Measurements from ENCODE around the gene ZNF474.

The ZNF474 gene

DNA sequence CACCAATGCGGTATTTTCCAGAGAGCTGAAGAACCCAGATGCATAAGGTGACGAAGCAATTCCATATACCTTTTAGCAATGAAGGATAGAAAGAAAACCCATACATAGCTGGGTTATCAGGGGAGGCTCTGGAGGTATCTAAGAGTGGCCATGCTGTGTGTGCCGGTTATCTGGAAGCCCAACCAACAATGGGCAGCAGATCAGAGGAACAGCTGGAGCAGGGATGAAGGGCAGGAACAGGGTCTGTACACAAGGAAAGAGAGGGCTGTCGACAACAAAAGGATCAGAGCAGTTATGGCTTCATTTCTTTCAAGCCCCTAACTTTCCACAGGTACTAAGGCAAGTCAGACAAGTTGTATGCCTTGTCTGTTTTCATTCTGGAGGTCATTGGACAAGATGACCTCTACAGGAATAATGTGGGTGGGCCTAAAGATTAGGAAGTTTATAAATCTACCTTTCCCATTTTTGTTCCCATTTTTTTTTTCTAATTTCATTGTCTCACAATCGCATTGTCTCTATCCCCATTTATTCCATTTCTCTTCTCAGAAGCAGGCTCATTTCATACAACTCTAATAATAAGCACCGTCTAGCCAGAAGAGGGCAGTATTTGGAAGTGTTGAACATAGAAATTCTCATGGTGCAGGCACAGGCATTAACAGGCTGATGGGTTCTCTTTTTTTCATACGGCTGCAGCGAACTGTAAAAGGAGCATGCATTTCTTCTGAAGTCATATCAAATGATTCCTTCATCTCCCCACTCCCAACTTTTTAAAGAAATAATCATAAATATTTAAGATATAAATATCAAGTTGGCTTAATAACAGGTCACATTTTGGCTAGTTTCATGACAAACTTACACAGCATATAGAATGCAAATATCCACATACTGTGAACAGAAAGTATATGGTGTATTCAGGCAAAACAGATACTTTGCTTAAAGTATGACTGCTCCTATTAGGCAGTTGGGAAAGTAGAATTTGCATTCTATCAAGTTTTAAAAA, 63.5 kb downstream of the ZNF474 start:
- no peak for TF ChIP-seq Cebpa-rat (IDR thresholded peaks at IDR 0.05)
- Histone ChIP-seq H4K20me1 (no peaks in the 10 kb centered on the region), H3K4me1 (no peaks in the 10 kb centered on the region), H3K4me2 (no peak overlapping the region), H3K27me3 (no peaks in the 10 kb centered on the region), H3K36me3 (no peaks in the 10 kb centered on the region), H3K4me3 (no peak overlapping the region), H3K27ac (no peak overlapping the region), H3K9ac (no peak overlapping the region), H3K9me3 (no peaks in the 10 kb centered on the region)

- no peaks in the 10 kb centered on the region for H3K27me3 ChIP-seq
- no peaks in the 10 kb centered on the region for H4K20me1 ChIP-seq
- TF ChIP-seq Cebpa-rat (IDR thresholded peaks at IDR 0.05), result no peak
- no peak overlapping the region for H3K4me3 ChIP-seq
- H3K9ac ChIP-seq, result no peak overlapping the region
- no peaks in the 10 kb centered on the region for H3K4me1 ChIP-seq
- no peaks in the 10 kb centered on the region for H3K36me3 ChIP-seq
- no peaks in the 10 kb centered on the region for H3K9me3 ChIP-seq
- H3K27ac ChIP-seq, result no peak overlapping the region
- H3K4me2 ChIP-seq, result no peak overlapping the region
These were observed 66.6 kb downstream of the ZNF474 start for GRCh38 chr5:122195802-122196394.

DNA sequence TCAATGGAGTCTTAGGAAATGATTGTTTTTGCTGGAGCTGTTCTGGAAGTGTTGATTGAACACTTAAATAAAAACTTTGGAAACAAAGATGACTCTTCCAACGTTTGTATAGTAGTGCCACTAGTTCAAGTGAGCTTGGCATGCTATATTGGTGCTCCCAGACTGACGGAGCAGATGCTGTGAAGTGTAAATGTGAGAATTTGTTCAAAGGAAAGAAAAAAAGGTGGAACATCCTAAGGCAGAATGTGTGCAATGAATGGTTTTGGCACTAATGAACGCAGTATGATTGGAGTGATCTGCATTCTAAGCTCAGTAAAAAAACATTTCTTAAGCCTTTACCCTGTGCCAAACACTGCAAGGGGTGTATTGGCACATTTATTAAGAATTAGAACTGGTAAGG, 69.8 kb downstream of the ZNF474 start:
- H3K36me3 ChIP-seq, result no peaks in the 10 kb centered on the region
- no peaks in the 10 kb centered on the region for H3K4me1 ChIP-seq
- no peak overlapping the region for H3K4me2 ChIP-seq
- H3K27me3 ChIP-seq, result no peaks in the 10 kb centered on the region
- TF ChIP-seq Cebpa-rat (IDR thresholded peaks at IDR 0.05), result no peak
- no peaks in the 10 kb centered on the region for H3K9me3 ChIP-seq
- H3K9ac ChIP-seq, result no peak overlapping the region
- no peaks in the 10 kb centered on the region for H4K20me1 ChIP-seq
- H3K4me3 ChIP-seq, result no peak overlapping the region
- H3K27ac ChIP-seq, result no peak overlapping the region

DNA sequence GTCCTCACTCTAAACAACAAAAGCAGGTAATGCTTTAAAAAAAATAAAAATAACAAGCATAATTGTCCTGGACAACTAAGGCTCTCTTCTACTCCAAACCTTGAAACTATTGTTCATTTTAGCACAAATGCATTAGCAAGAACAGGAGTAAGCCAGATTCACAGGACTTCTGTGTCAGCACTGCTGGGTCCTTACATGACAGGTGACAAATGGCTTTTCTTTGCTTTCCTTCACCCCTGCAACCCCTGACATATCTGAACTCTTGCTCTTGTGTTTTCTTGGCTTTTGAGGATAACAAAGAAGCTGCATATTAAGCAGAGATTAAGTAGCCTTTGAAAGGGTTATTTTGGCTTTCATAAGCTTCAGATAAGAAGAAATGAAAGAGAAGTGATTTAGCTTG, 71.1 kb downstream of the ZNF474 start:
- Histone ChIP-seq H3K9me3 (no peaks in the 10 kb centered on the region), H3K36me3 (no peaks in the 10 kb centered on the region), H4K20me1 (no peaks in the 10 kb centered on the region), H3K27ac (no peak overlapping the region), H3K4me1 (no peaks in the 10 kb centered on the region), H3K4me2 (no peak overlapping the region), H3K4me3 (no peak overlapping the region), H3K27me3 (no peaks in the 10 kb centered on the region), H3K9ac (no peak overlapping the region)
- no peak for TF ChIP-seq Cebpa-rat (IDR thresholded peaks at IDR 0.05)

- Histone ChIP-seq H3K4me1 (no peaks in the 10 kb centered on the region), H3K27ac (no peak overlapping the region), H3K9me3 (no peaks in the 10 kb centered on the region), H3K4me2 (no peak overlapping the region), H4K20me1 (no peaks in the 10 kb centered on the region), H3K27me3 (no peaks in the 10 kb centered on the region), H3K36me3 (no peaks in the 10 kb centered on the region), H3K4me3 (no peak overlapping the region), H3K9ac (no peak overlapping the region)
- no peak for TF ChIP-seq Cebpa-rat (IDR thresholded peaks at IDR 0.05)
These were observed 71.5 kb downstream of the ZNF474 start for GRCh38 chr5:122200865-122201264.

- Histone ChIP-seq H3K4me1 (no peaks in the 10 kb centered on the region), H3K4me3 (no peak overlapping the region), H3K9me3 (no peaks in the 10 kb centered on the region), H4K20me1 (no peaks in the 10 kb centered on the region), H3K27me3 (no peaks in the 10 kb centered on the region), H3K4me2 (no peak overlapping the region), H3K27ac (no peak overlapping the region), H3K9ac (no peak overlapping the region), H3K36me3 (no peaks in the 10 kb centered on the region)
- TF ChIP-seq Cebpa-rat (IDR thresholded peaks at IDR 0.05), result no peak
These were observed 72.0 kb downstream of the ZNF474 start for GRCh38 chr5:122201365-122201764.

DNA sequence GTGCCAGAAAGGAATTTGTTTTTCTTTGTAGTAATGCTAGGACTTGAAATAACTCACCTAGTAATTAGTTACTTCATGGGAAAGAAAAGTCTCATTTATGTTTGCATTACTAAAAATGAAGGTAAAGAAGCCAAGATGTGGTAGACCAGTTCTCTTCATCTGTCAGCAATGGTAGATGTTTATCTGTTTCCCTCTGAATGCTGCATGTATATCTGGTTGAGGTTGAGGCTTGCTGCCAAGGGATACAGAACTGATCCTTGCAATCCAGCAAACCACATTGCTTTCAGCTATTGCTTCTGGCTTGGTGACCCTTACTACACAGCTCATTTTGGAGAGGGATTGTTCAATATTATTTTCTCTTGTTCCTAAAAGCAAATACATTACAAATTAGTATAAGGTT, 73.6 kb downstream of the ZNF474 start:
- Histone ChIP-seq H3K4me3 (no peak overlapping the region), H3K9ac (no peak overlapping the region), H3K27me3 (no peaks in the 10 kb centered on the region), H3K36me3 (no peaks in the 10 kb centered on the region), H3K27ac (no peak overlapping the region), H3K4me1 (no peaks in the 10 kb centered on the region), H4K20me1 (no peaks in the 10 kb centered on the region), H3K9me3 (no peaks in the 10 kb centered on the region), H3K4me2 (no peak overlapping the region)
- no peak for TF ChIP-seq Cebpa-rat (IDR thresholded peaks at IDR 0.05)
